Neural crest cell (in vitro differentiated cells): ENCODE results near the gene C1D. TPM values are rescaled to one million over a fixed set of nuclear protein-coding genes. Genes with fewer than 3 reads are reported as not detected.

Experiments used
- DNase-seq: peaks from one replicate; pipeline ENCODE4 v3.0.0; 2021; ENCODE audit warnings: low read depth, mixed read lengths, low spot score
- H3K27ac Mint-ChIP-seq: one replicate; pipeline ENCODE4 v1.8.0; 2021; ENCODE audit warnings: mild to moderate bottlenecking, mixed read lengths; ENCODE audit not compliant: unreplicated experiment
- H3K27me3 Mint-ChIP-seq: 2 replicates; pipeline ENCODE4 v1.8.0; 2021; ENCODE audit warnings: low read depth, mild to moderate bottlenecking, mixed read lengths
- H3K36me3 Mint-ChIP-seq: 2 replicates; pipeline ENCODE4 v1.8.0; 2021; ENCODE audit warnings: low read depth, mild to moderate bottlenecking, mixed read lengths
- H3K4me1 Mint-ChIP-seq: 2 replicates; pipeline ENCODE4 v1.8.0; 2021; ENCODE audit warnings: mixed read lengths
- H3K4me3 Mint-ChIP-seq: one replicate; pipeline ENCODE4 v1.8.0; 2021; ENCODE audit warnings: mild to moderate bottlenecking, mixed read lengths
- H3K9me3 Mint-ChIP-seq: 2 replicates; pipeline ENCODE4 v1.8.0; 2021; ENCODE audit warnings: mixed read lengths
- total RNA-seq: library from RNA; stranded (reverse); gene quantifications from 2 replicates; pipeline ENCODE4 v1.2.1, GENCODE V29; 2021
- TF ChIP-seq, protein P1 (sequence below): fragments of 200-600 bp; sonication (generic); conservative IDR thresholded peaks from 2 replicates; pipeline ENCODE4 v1.5.0; 2021; ENCODE audit warnings: antibody characterized with exemption, mild to moderate bottlenecking

C1D gene
- total RNA-seq, 1 donor from 2014 or later, result 20.2 TPM

- Mint-ChIP-seq H3K27ac (no peak overlapping the region), H3K36me3 (no peaks in the 10 kb centered on the region), H3K4me1 (no peaks in the 10 kb centered on the region), H3K27me3 (no peaks in the 10 kb centered on the region), H3K9me3 (no peaks in the 10 kb centered on the region), H3K4me3 (no peak overlapping the region)
- DNase-seq, result no peak
- TF ChIP-seq, protein P1, sequence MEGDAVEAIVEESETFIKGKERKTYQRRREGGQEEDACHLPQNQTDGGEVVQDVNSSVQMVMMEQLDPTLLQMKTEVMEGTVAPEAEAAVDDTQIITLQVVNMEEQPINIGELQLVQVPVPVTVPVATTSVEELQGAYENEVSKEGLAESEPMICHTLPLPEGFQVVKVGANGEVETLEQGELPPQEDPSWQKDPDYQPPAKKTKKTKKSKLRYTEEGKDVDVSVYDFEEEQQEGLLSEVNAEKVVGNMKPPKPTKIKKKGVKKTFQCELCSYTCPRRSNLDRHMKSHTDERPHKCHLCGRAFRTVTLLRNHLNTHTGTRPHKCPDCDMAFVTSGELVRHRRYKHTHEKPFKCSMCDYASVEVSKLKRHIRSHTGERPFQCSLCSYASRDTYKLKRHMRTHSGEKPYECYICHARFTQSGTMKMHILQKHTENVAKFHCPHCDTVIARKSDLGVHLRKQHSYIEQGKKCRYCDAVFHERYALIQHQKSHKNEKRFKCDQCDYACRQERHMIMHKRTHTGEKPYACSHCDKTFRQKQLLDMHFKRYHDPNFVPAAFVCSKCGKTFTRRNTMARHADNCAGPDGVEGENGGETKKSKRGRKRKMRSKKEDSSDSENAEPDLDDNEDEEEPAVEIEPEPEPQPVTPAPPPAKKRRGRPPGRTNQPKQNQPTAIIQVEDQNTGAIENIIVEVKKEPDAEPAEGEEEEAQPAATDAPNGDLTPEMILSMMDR, result no peak
Observed at GRCh38 chr2:68045342-68045741, 17.5 kb downstream of the C1D start.

DNA sequence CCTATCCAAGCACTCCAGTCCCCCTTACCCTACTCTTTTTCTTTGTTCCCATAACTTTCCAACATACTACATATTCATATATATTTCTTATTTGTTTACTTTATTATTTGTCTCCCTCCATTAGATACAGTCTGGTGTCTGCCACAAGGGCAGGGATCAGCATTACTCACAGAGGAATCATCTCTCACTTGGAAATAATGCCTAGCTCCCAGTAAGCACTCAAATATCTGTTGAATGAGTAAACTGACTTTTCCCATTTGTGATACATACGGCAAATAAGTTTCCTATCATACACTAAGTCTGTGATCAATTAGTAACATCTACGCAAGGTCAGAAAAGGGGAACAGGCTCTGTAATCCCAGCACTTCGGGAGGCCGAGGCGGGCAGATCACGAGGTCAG lies 18.7 kb downstream of the C1D start:
- Mint-ChIP-seq H3K36me3 (no peaks in the 10 kb centered on the region), H3K4me1 (no peaks in the 10 kb centered on the region), H3K27me3 (no peaks in the 10 kb centered on the region), H3K4me3 (no peak overlapping the region), H3K27ac (no peak overlapping the region), H3K9me3 (no peaks in the 10 kb centered on the region)
- TF ChIP-seq, protein P1, result no peak
- no peak for DNase-seq

GRCh38 chr2:68043695-68044094 lies 19.1 kb downstream of the C1D start:
- no peak for DNase-seq
- Mint-ChIP-seq H3K4me3 (no peak overlapping the region), H3K27me3 (no peaks in the 10 kb centered on the region), H3K36me3 (no peaks in the 10 kb centered on the region), H3K9me3 (no peaks in the 10 kb centered on the region), H3K27ac (no peak overlapping the region), H3K4me1 (no peaks in the 10 kb centered on the region)
- TF ChIP-seq, protein P1, result no peak

DNA sequence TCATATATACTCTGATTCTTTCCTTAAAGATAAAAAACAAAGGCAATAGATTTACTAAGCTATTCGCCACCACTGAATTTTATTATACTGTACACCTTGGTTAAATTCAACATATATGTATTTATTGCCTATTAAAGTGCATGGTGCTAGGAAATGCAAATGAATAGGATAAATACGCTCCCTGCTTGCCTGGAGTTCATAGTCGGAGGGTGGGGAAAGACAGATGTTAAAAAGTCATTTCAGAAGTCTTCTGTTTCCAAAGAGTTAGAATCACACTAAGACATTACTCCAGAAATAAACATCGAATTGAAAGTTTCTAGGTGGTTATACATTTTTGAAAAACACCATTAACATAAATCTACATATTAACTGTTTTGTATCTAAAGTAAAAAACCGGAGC lies 19.8 kb downstream of the C1D start:
- no peak for DNase-seq
- H3K27ac Mint-ChIP-seq, result no peak overlapping the region
- no peaks in the 10 kb centered on the region for H3K27me3 Mint-ChIP-seq
- no peaks in the 10 kb centered on the region for H3K36me3 Mint-ChIP-seq
- no peaks in the 10 kb centered on the region for H3K9me3 Mint-ChIP-seq
- TF ChIP-seq, protein P1, result no peak
- H3K4me3 Mint-ChIP-seq, result no peak overlapping the region
- no peaks in the 10 kb centered on the region for H3K4me1 Mint-ChIP-seq

- Mint-ChIP-seq H3K27ac (no peak overlapping the region), H3K9me3 (no peaks in the 10 kb centered on the region), H3K4me1 (no peaks in the 10 kb centered on the region), H3K4me3 (no peak overlapping the region), H3K27me3 (no peaks in the 10 kb centered on the region), H3K36me3 (no peaks in the 10 kb centered on the region)
- no peak for DNase-seq
- TF ChIP-seq, protein P1, result no peak
Observed at GRCh38 chr2:68041704-68042245, 21.0 kb downstream of the C1D start.
